GM12874 (cell line): ENCODE data around the gene AKAP17A.

ENCODE experiments used
- TF ChIP-seq, protein P1 (sequence below): IDR thresholded peaks from 2 replicates; pipeline ENCODE4 v1.5.1; 2011; ENCODE audit warnings: low read depth, mild to moderate bottlenecking, control low read depth, low read length, moderate library complexity; ENCODE audit not compliant: insufficient read depth

AKAP17A gene

DNA sequence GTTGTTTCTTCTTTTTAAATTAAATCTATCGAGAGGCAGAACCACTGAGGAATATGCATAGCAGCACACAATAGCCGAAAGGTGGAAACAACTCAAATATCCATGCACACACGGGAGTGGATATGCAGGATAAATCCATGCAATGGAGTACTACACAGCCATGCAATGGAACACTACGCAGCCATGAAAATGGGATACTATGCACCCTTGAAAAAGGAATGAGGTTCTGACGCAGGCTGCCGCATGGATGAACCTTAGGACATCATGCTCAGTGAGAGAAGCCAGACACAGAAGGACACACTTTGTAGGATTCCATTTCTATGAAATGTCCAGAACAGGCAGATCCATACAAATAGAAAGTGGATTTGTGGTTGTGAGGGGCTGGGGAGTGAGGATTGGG, 36.0 kb upstream of the AKAP17A start:
- TF ChIP-seq, protein P1, sequence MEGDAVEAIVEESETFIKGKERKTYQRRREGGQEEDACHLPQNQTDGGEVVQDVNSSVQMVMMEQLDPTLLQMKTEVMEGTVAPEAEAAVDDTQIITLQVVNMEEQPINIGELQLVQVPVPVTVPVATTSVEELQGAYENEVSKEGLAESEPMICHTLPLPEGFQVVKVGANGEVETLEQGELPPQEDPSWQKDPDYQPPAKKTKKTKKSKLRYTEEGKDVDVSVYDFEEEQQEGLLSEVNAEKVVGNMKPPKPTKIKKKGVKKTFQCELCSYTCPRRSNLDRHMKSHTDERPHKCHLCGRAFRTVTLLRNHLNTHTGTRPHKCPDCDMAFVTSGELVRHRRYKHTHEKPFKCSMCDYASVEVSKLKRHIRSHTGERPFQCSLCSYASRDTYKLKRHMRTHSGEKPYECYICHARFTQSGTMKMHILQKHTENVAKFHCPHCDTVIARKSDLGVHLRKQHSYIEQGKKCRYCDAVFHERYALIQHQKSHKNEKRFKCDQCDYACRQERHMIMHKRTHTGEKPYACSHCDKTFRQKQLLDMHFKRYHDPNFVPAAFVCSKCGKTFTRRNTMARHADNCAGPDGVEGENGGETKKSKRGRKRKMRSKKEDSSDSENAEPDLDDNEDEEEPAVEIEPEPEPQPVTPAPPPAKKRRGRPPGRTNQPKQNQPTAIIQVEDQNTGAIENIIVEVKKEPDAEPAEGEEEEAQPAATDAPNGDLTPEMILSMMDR, result no peak

DNA sequence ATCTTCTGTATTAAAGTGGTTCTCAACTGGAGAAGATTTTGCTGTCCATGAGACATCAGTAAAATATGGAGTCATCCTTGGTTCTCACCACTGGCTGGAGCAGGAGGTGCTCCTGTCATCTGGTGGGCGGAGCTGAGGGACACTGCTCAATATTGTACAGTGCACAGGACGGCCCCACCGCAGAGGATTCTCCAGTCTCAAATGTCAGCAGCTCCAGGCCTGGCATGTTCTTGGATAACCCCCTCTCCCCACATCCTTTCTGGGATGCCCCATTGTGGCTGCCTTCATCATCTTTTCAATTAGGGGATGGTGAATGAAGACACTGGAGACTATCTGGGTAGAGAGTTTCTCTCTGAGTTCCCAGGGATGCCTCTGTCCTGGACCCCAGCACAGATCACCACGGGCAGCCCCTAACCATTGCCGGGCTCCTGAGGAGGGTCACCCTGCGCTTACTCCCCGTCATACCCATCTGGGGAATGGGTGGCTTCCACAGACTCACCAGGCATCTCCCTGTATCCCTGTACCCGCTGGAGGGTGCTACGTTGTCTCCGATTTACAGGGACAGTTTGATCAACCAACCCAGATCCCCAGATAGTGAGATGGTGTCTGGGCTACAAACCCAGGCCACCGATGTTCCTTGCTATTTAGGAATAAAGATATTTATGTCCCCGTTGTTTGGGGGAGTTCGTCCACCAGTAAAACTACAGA, 32.5 kb upstream of the AKAP17A start:
- TF ChIP-seq, protein P1, result no peak

DNA sequence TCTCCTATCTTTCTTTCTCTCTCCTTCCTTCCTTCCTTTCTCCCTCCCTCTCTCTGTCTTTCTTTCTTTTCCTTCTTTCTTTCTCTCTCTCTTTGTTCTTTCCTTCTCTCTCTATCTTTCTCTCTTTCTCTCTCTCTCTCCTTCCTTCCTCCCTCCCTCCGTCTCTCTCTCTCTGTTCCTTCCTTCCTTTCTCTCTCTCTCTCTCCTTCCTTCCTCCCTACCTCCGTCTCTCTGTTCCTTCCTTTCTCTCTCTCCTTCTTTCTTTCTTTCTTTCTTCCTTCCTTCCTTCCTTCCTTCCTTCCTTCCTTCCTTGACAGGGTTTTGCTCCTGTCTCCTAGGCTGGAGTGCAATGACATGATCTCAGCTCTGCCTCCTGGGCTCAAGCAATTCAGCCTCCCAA, 30.2 kb upstream of the AKAP17A start:
- TF ChIP-seq, protein P1, result no peak

DNA sequence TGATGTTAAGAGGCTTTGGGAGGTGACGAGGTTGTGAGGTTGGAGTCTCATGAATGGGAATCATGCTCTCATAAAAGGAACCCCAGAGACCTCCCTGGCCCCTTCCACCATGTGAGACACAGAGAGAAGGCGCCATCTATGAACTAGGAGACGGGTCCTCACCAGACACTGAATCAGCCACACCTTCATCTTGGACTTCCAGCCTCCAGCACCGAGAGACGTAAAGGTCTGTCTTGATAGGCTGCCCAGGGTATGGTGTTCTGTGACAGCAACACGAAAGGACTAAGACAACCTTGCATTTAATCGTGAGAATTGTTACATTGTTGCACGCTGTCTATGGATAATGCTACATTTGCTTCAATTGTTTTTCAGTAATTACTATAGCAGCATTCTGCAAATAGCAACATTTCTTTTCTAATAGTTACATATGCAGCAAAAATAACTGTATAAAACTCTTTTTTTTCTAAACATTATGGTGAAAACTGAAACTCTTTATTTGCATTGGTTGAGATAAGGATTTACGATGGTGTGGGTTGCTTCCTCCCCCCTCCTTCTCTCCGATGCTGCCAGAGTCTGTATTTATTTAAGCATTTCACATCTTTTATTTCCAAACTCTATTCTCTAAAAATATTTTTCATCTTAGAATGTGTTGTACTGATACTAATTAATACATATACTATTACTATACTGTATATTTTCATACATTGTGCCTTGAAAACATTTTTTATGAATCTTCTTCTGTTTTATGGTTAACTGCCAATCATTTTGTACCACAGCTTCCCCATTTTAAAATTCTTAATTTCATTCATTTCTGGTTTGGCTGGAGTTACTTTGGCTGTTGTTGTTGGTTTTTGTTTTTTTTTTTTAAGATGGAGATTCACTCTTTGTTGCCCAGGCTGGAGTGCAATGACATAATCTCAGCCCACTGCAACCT, 26.4 kb upstream of the AKAP17A start:
- TF ChIP-seq, protein P1, result no peak

DNA sequence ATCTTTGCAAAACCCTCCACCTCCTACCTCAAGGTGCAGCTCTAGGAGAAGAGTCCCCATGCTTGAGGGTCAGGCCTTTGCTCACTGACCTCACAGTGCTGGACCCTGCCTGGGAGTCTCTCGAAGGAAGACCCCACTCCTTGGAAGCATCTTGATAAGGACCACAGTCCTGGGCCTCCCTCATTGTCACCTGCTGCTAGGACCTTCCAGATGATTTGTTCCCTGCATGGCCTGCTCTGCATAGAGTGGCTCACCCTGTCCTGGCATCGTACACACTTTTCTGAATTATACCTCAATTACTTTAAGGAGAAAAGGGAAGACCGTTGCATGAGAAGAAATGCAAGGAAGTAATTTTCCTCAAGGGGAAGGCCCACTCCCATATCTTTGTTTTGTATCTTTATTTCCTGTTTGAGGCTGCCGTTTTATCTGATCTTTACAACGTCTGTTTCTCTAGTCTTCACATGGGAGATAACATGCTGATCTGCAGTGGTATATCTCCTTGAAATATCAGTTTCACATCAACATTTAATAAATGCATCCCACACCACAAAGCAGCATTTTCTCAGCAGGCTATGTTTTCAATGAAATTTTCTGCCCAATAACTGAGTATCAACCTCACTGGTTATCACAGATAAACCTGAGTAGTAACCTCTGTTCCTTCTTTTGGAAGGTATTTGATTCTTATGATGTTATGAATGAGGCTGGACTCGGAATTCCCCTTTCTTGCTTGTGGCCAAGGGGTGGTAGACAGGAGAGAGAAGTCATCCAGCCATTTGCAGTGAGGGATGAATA, 15.0 kb upstream of the AKAP17A start:
- TF ChIP-seq, protein P1, result no peak

DNA sequence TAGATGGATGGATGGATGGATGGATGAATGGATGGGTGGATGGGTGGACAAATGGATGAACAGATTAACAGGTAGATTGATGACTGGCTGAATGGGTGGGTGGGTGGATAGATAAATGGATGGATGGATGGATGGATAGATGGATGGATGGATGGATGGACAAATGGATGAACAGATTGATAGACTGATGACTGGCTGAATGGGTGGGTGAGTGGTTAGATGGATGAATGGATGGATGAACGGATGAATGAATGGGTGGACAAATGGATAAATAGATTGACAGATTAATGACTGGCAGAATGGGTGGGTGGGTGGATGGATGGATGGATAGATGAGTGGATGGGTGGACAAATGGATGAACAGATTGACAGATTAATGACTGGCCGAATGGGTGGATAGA, 13.6 kb upstream of the AKAP17A start:
- TF ChIP-seq, protein P1, result no peak
